HUES48 (cell line): Measurements from ENCODE around the gene PRKD1.

Experiments
- H3K27ac ChIP-seq: one replicate; pipeline ENCODE4 v1.7.0; 2013; ENCODE audit warnings: low read depth, low read length, inconsistent platforms
- H3K27me3 ChIP-seq: 2 replicates; pipeline ENCODE4 v1.6.1; 2013; ENCODE audit warnings: mild to moderate bottlenecking, low read length; ENCODE audit not compliant: control insufficient read depth, insufficient read depth
- H3K36me3 ChIP-seq: 2 replicates; pipeline ENCODE4 v1.6.1; 2013; ENCODE audit warnings: low read length; ENCODE audit not compliant: control insufficient read depth, insufficient read depth
- H3K4me1 ChIP-seq: 2 replicates; pipeline ENCODE4 v1.6.1; 2013; ENCODE audit warnings: mild to moderate bottlenecking, low read length; ENCODE audit not compliant: control insufficient read depth, insufficient read depth
- H3K4me3 ChIP-seq: 2 replicates; pipeline ENCODE4 v1.5.1; 2013; ENCODE audit warnings: mild to moderate bottlenecking, low read depth, low read length
- H3K9ac ChIP-seq: 2 replicates; pipeline ENCODE4 v1.6.1; 2013; ENCODE audit warnings: mild to moderate bottlenecking, low read depth, low read length, moderate library complexity
- H3K9me3 ChIP-seq: 2 replicates; pipeline ENCODE4 v1.6.1; 2013; ENCODE audit warnings: low read length; ENCODE audit not compliant: control insufficient read depth, insufficient read depth

The PRKD1 gene

DNA sequence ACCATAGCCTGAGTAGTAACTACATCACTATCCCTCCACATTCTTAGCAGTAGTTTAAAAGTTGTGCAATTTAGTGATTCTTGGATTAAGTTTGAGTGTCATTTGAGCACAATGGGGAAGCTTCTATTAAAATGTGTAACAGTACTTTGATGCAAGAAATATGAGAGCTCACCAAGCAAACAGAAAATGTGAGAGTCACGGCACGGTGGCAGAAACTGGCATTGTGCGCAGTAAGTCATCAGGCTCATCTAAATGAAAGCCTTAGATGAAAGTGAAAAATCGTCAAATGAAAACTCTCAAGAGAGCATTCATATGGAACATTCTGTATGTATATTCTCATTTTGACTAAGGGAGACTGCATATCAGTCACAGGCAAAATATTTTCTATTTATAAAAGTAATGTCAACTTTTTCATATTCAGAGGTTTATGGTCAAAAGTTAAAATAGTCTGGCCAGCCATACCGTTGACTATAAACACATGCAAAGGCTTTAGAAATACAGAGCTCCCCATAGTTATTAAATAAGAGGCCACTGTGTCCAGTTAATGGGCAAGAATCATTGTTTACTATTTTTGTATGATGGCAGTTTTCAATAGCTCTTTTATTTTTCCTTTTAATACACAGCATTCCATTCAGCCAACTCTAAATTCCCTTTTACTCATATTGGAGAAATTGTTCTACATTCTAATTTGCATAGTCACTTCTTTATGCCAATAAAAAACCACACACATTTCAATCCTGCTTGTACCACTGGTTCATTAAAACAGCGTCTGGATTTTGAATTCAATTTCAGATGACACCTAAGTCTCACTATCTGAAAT is 167.9 kb downstream of the PRKD1 start:
- Histone ChIP-seq H3K9me3 (no peaks in the 10 kb centered on the region), H3K4me3 (no peak overlapping the region), H3K4me1 (peaks cover 6% of the 10 kb centered on the region), H3K36me3 (no peaks in the 10 kb centered on the region), H3K27me3 (no peaks in the 10 kb centered on the region), H3K27ac (no peak overlapping the region), H3K9ac (no peak overlapping the region)

DNA sequence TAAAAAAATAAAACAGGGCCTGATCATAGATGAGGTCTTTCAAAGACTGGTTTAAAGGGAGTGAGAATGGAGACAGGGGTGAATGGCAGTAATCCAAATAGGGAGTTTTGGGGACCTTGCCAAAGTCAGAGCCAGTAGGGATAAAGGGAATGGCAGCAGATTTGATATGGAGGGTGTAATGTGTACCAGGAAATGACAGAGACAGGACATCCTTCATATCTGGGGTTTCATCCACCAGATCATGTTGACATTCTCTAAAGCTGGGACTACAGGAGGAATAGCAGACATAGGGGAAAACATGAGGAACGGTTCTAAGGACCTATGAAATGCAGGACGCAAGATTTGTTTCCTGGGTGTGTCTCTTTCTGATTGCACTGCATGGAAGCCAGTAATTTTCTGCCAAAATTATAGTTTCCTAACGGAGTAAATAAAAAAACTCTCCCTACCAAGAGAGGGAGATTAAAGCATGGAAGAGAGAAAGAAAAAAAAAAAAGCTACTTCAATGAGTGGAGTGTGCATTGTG is 169.9 kb downstream of the PRKD1 start:
- no peaks in the 10 kb centered on the region for H3K9me3 ChIP-seq

DNA sequence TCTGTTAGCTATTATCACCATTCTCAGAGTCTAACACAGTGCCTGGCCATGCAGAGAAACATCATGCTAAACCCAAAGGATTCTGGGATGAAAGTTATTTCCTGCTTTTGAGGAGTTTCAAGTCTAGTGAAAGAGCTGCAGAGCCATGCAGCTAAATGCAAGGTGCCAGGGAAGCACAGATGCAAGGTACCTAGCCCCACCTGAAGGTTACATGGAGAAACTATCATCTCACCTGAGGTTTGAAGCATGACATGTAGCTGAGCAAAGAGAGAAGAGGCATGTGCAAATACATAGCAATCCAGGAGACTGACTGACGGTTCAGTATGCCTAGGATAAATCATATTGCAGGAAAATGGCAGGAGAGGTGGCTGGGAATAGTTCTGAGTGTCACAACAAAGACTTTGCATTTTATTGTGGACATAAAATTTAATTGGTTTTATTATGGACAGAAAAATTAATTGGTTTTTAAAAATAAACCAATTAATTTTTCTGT is 170.4 kb downstream of the PRKD1 start:
- no peaks in the 10 kb centered on the region for H3K36me3 ChIP-seq
- no peaks in the 10 kb centered on the region for H3K27me3 ChIP-seq
- no peak overlapping the region for H3K4me3 ChIP-seq
- peaks cover 3% of the 10 kb centered on the region; the same call in 1 of the 2 replicates for H3K4me1 ChIP-seq
- no peak overlapping the region for H3K27ac ChIP-seq
- no peak overlapping the region for H3K9ac ChIP-seq
- no peaks in the 10 kb centered on the region for H3K9me3 ChIP-seq

More for the DNA sequence above, 169.9 kb downstream of the PRKD1 start:
- no peaks in the 10 kb centered on the region for H3K27me3 ChIP-seq
- H3K9ac ChIP-seq, result no peak overlapping the region
- H3K27ac ChIP-seq, result no peak overlapping the region
- no peaks in the 10 kb centered on the region for H3K36me3 ChIP-seq
- no peak overlapping the region for H3K4me3 ChIP-seq
- H3K4me1 ChIP-seq, result peaks cover 3% of the 10 kb centered on the region; the same call in 1 of the 2 replicates

DNA sequence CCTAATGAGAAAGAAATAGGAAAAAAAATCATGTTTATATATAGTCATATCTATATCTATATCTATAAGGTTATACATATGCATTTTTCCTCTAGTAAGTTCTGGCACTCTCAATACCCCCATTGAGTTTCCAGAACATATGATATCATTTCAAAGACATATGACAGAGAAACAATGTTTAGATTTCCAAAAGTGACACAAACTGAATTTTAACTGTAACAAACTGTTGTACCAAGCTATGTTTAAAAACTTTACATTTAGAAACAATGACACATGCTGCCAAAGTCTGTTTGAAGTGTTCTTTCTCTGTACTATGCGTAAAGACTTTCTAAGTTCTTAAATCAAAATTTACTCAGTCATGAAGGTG is 171.6 kb downstream of the PRKD1 start:
- no peaks in the 10 kb centered on the region for H3K36me3 ChIP-seq
- no peaks in the 10 kb centered on the region for H3K9me3 ChIP-seq
- peaks cover 3% of the 10 kb centered on the region; the same call in 1 of the 2 replicates for H3K4me1 ChIP-seq
- no peak overlapping the region for H3K4me3 ChIP-seq
- H3K9ac ChIP-seq, result no peak overlapping the region
- H3K27me3 ChIP-seq, result no peaks in the 10 kb centered on the region
- no peak overlapping the region for H3K27ac ChIP-seq

GRCh38 chr14:29755311-29756018 is 172.2 kb downstream of the PRKD1 start:
- Histone ChIP-seq H3K27ac (no peak overlapping the region), H3K27me3 (no peaks in the 10 kb centered on the region), H3K36me3 (no peaks in the 10 kb centered on the region), H3K9ac (no peak overlapping the region), H3K9me3 (no peaks in the 10 kb centered on the region), H3K4me3 (no peak overlapping the region), H3K4me1 (peaks cover 3% of the 10 kb centered on the region; the same call in 1 of the 2 replicates)

GRCh38 chr14:29754134-29754533 is 173.5 kb downstream of the PRKD1 start:
- Histone ChIP-seq H3K36me3 (no peaks in the 10 kb centered on the region), H3K27me3 (no peaks in the 10 kb centered on the region), H3K9ac (no peak overlapping the region), H3K9me3 (no peaks in the 10 kb centered on the region), H3K27ac (no peak overlapping the region), H3K4me3 (no peak overlapping the region), H3K4me1 (peaks cover 3% of the 10 kb centered on the region; the same call in 1 of the 2 replicates)

DNA sequence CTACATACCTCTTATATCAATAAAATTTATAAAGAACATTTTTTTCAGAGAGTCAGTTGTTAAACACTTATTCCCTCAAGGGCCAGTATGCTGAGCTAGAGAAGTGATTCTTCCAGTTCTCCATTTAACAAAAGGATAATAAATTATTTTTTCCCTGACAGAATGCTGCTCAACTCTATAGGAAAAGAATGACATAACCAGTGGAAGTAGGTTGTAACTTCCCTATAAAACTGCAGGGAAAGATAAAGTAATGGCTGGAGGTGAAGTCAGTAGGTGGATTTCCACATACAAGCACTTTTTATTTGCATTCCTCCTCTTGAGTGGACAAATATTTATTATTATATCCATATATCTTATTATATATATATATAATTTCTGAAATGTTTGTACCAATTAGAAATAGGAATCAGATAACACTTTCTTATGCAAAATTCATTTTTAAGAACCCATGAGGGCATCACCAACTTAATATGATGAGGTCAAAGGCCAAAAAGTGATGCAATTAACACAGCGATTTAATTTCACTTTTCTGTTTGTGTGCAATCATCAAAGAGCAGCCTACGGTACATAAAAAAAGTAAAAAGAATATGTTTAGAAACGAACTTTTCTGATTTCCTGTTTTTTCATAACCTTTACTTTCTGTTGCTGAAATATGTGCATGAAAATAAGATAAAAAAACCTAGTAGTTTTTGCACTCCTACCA is 175.3 kb downstream of the PRKD1 start:
- H3K27me3 ChIP-seq, result no peaks in the 10 kb centered on the region
- no peak overlapping the region for H3K27ac ChIP-seq
- H3K9me3 ChIP-seq, result no peaks in the 10 kb centered on the region
- no peaks in the 10 kb centered on the region for H3K4me1 ChIP-seq
- no peak overlapping the region for H3K4me3 ChIP-seq
- H3K36me3 ChIP-seq, result no peaks in the 10 kb centered on the region
- no peak overlapping the region for H3K9ac ChIP-seq

GRCh38 chr14:29749829-29750228 is 177.8 kb downstream of the PRKD1 start:
- Histone ChIP-seq H3K4me3 (no peak overlapping the region), H3K36me3 (no peaks in the 10 kb centered on the region), H3K9me3 (no peaks in the 10 kb centered on the region), H3K27ac (no peak overlapping the region), H3K9ac (no peak overlapping the region), H3K27me3 (no peaks in the 10 kb centered on the region), H3K4me1 (no peaks in the 10 kb centered on the region)

DNA sequence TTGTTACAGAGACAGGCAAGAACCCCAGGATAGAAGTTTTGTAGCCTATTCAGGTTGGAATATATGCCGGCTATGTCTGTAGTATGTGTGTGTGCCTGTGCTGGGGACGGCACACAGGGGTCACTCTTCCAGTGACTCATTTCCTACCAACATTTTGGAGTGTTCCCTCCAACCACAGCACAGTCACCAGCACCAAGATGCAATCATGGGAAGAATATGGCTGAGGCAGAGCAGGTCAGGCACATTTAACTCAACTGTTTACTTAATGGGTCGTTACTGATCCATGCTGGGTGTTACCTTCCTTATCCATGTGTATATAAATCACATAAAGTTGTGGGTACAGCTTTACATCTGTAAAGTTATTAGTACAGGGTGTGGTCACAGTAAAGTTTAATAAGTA is 178.3 kb downstream of the PRKD1 start:
- Histone ChIP-seq H3K4me3 (no peak overlapping the region), H3K9ac (no peak overlapping the region)

DNA sequence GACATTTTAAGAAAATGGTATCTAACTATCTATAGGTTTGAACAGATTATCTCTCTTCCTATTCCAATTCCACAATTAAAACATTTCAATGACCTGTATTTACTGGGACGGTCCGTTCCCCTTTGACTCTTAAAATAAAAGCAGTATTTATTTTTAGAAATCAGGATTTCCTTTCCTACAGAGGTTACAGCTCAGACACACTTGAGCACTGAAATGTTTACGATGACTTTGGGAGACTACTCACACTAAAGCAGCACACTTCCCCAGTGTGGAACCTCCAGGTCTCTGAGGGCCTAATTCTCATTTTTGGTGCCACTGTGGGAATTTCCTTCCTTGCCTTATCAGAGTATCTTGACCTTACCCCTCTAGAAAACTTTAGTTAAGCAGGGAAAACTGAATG is 181.8 kb downstream of the PRKD1 start:
- H3K9me3 ChIP-seq, result no peaks in the 10 kb centered on the region
- H3K27me3 ChIP-seq, result no peaks in the 10 kb centered on the region
- H3K9ac ChIP-seq, result no peak overlapping the region
- no peak overlapping the region for H3K4me3 ChIP-seq
- H3K36me3 ChIP-seq, result no peaks in the 10 kb centered on the region
- no peak overlapping the region for H3K27ac ChIP-seq
- H3K4me1 ChIP-seq, result no peaks in the 10 kb centered on the region

More for the DNA sequence above, 178.3 kb downstream of the PRKD1 start:
- H3K27ac ChIP-seq, result no peak overlapping the region
- no peaks in the 10 kb centered on the region for H3K4me1 ChIP-seq
- no peaks in the 10 kb centered on the region for H3K9me3 ChIP-seq
- no peaks in the 10 kb centered on the region for H3K36me3 ChIP-seq
- no peaks in the 10 kb centered on the region for H3K27me3 ChIP-seq
